HEK293 (cell line): Measurements from ENCODE around the gene DUSP14.

ENCODE experiments used
- CTCF ChIA-PET: fragments of 350-600 bp; formaldehyde crosslinking; extraction: SDS; loops from one replicate; lab custom pipeline; 2021; ENCODE audit warnings: antibody characterized with exemption; lab: Yijun Ruan, JAX
- POLR2A ChIA-PET: fragments of 300-600 bp; formaldehyde crosslinking; extraction: SDS; loops from one replicate; lab custom pipeline; 2020; ENCODE audit warnings: antibody characterized with exemption, inconsistent platforms; lab: Yijun Ruan, JAX
- H3K27ac ChIP-seq: fragments of 200-500 bp; sonication (Bioruptor generic); 2 replicates; pipeline ENCODE4 v1.5.1; 2014; ENCODE audit warnings: low read depth, low read length, control low read depth, inconsistent platforms; ENCODE audit errors: extremely low read depth
- H3K36me3 ChIP-seq, 2 experiments: fragments of 200-500 bp in 1 of 2; sonication (Bioruptor generic) in 1 of 2; 1 replicate in 1 of 2; 2 replicates in 1 of 2; pipeline ENCODE4 v1.5.1; 2014 to 2017; ENCODE audit warnings: inconsistent platforms in 2 of 2, low read length in 2 of 2; ENCODE audit not compliant: control insufficient read depth in 2 of 2, insufficient read depth in 1 of 2
- H3K4me1 ChIP-seq: fragments of 200-500 bp; sonication (Bioruptor generic); 2 replicates; pipeline ENCODE4 v1.5.1; 2014; ENCODE audit warnings: mild to moderate bottlenecking, low read length, inconsistent platforms; ENCODE audit not compliant: control insufficient read depth, insufficient read depth
- H3K4me3 ChIP-seq: 2 replicates; pipeline ENCODE4 v1.5.1; 2011; ENCODE audit warnings: low read depth, mild to moderate bottlenecking, control low read depth, low read length, moderate library complexity
- H3K9me3 ChIP-seq: fragments of 200-500 bp; sonication (Bioruptor generic); 2 replicates; pipeline ENCODE4 v1.5.1; 2014; ENCODE audit warnings: low read depth, low read length, inconsistent platforms; ENCODE audit not compliant: control insufficient read depth, insufficient read depth
- FEZF1 ChIP-seq: fragments of 450-650 bp; formaldehyde crosslinking; IDR thresholded peaks from 2 replicates; pipeline ENCODE4 v1.5.1; 2016; ENCODE audit warnings: missing biosample characterization, missing genetic modification characterization
- GLI4 ChIP-seq: fragments of 450-650 bp; formaldehyde crosslinking; IDR thresholded peaks from 2 replicates; pipeline ENCODE4 v1.5.1; 2016; ENCODE audit warnings: missing biosample characterization, missing genetic modification characterization
- GLIS2 ChIP-seq: fragments of 450-650 bp; formaldehyde crosslinking; IDR thresholded peaks from 2 replicates; pipeline ENCODE4 v1.5.1; 2016; ENCODE audit warnings: missing biosample characterization, missing genetic modification characterization
- INSM2 ChIP-seq: fragments of 450-650 bp; formaldehyde crosslinking; IDR thresholded peaks from 2 replicates; pipeline ENCODE4 v1.5.1; 2016; ENCODE audit warnings: missing biosample characterization, missing genetic modification characterization
- WT1 ChIP-seq: fragments of 450-650 bp; formaldehyde crosslinking; IDR thresholded peaks from 2 replicates; pipeline ENCODE4 v1.5.1; 2016; ENCODE audit warnings: missing biosample characterization, missing genetic modification characterization
- ZNF48 ChIP-seq: fragments of 450-650 bp; formaldehyde crosslinking; IDR thresholded peaks from 2 replicates; pipeline ENCODE4 v1.5.1; 2016; ENCODE audit warnings: missing biosample characterization, missing genetic modification characterization
- ZNF596 ChIP-seq: fragments of 450-650 bp; IDR thresholded peaks from 2 replicates; pipeline ENCODE4 v1.5.0; 2018; ENCODE audit warnings: missing biosample characterization, mild to moderate bottlenecking, missing genetic modification characterization, moderate library complexity
- ZNF645 ChIP-seq: fragments of 450-650 bp; formaldehyde crosslinking; IDR thresholded peaks from 2 replicates; pipeline ENCODE4; 2016; ENCODE audit warnings: missing biosample characterization, missing genetic modification characterization
- ZNF777 ChIP-seq: fragments of 450-650 bp; formaldehyde crosslinking; IDR thresholded peaks from 2 replicates; pipeline ENCODE4 v1.5.1; 2017; ENCODE audit warnings: missing biosample characterization, missing genetic modification characterization, borderline replicate concordance

The DUSP14 gene

GRCh38 chr17:37519251-37519985 lies 29.7 kb downstream of the DUSP14 start:
- TF ChIP-seq WT1 (tag by site-specific recombination) (no peak), FEZF1 (tag by site-specific recombination) (0 out of 2 replicates have a peak, but pooled peaks have one; percentile 12), ZNF596 (tag by site-specific recombination) (peak; percentile 54; the same call in 1 of the 2 replicates)
- POLR2A ChIA-PET: no interaction called here
- CTCF ChIA-PET: interaction anchor here (0.5 to 1.0 kb wide), 2 partner anchors 61 to 146 kb away, joined by 3 to 4 read pairs; no protein-coding TSS in a partner anchor
- no peaks in the 10 kb centered on the region for H3K4me1 ChIP-seq
- H3K27ac ChIP-seq: no peak overlapping the region
- no peaks in the 10 kb centered on the region for H3K9me3 ChIP-seq
- H3K4me3 ChIP-seq: no peak overlapping the region
- peaks cover 16 to 74% of the 10 kb centered on the region in 2 experiments for H3K36me3 ChIP-seq

GRCh38 chr17:37520174-37520573 lies 30.5 kb downstream of the DUSP14 start:
- Histone ChIP-seq H3K9me3 (no peaks in the 10 kb centered on the region), H3K36me3 (peaks cover 21 to 69% of the 10 kb centered on the region in 2 experiments), H3K4me3 (no peak overlapping the region), H3K4me1 (no peaks in the 10 kb centered on the region), H3K27ac (no peak overlapping the region)
- POLR2A ChIA-PET: no interaction called here
- TF ChIP-seq ZNF777 (tag by site-specific recombination): no peak
- no peak for TF ChIP-seq ZNF48 (tag by site-specific recombination)
- CTCF ChIA-PET: interaction anchor here (1.0 kb wide), 1 partner anchor 147 kb away, joined by 3 read pairs; no protein-coding TSS in a partner anchor

- Histone ChIP-seq H3K4me1 (no peaks in the 10 kb centered on the region), H3K9me3 (no peaks in the 10 kb centered on the region), H3K36me3 (peaks cover 17 to 67% of the 10 kb centered on the region in 2 experiments), H3K27ac (no peak overlapping the region), H3K4me3 (no peak overlapping the region)
- ChIA-PET CTCF (interaction anchor here (0.6 to 1.1 kb wide), 5 partner anchors 27 to 149 kb away, joined by 3 to 4 read pairs (median 3); no protein-coding TSS in a partner anchor), POLR2A (no interaction called here)
- no peak for TF ChIP-seq ZNF645 (tag by site-specific recombination)
- TF ChIP-seq GLIS2: no peak
- TF ChIP-seq GLI4 (tag by site-specific recombination): no peak
Observed at GRCh38 chr17:37521821-37522220, 32.1 kb downstream of the DUSP14 start.

- CTCF ChIA-PET: interaction anchor here (0.6 to 0.9 kb wide), 3 partner anchors 15 to 291 kb away, joined by 3 read pairs; no protein-coding TSS in a partner anchor
- POLR2A ChIA-PET: no interaction called here
- no peak overlapping the region for H3K4me3 ChIP-seq
- H3K36me3 ChIP-seq: peaks cover 18 to 63% of the 10 kb centered on the region in 2 experiments
- no peak overlapping the region for H3K27ac ChIP-seq
- H3K9me3 ChIP-seq: no peaks in the 10 kb centered on the region
- TF ChIP-seq INSM2 (tag by site-specific recombination): no peak
- no peaks in the 10 kb centered on the region for H3K4me1 ChIP-seq
Observed at GRCh38 chr17:37523715-37524219, 34.1 kb downstream of the DUSP14 start.
